Panc1 (cell line): Measurements from ENCODE around the gene VSNL1. TPM values are rescaled to one million over a fixed set of nuclear protein-coding genes. Genes with fewer than 3 reads are reported as not detected.

Experiments
- ATAC-seq: fragments of 200-7000 bp; cut with Tn5 transposase; 2 replicates; pipeline ENCODE4 v1.9.1; 2020; ENCODE audit warnings: mild to moderate bottlenecking, moderate library complexity
- BruUV-seq: library from RNA; stranded (reverse); fragments of 400-500 nt; replicated peaks from 2 replicates; lab custom pipeline; 2021; lab: Mats Ljungman, UMichigan
- CTCF ChIA-PET: fragments of 300-600 bp; sonication (Branson Sonifier 250); formaldehyde crosslinking; loops from one replicate; lab custom pipeline; 2022; ENCODE audit warnings: antibody characterized with exemption; lab: Charles Lee
- POLR2A ChIA-PET: fragments of 300-600 bp; sonication (Branson Sonifier 250); formaldehyde crosslinking; loops from one replicate; lab custom pipeline; 2022; ENCODE audit warnings: antibody characterized with exemption; lab: Charles Lee
- DNase-seq: peaks from one replicate; pipeline ENCODE4 v3.0.0-alpha.2; 2010; ENCODE audit warnings: low read depth, low spot score
- H3K27ac ChIP-seq: 2 replicates; pipeline ENCODE4 v1.5.1; 2011; ENCODE audit warnings: mild to moderate bottlenecking, low read length, inconsistent platforms
- H3K27me3 ChIP-seq: fragments of 200-500 bp; sonication (Bioruptor generic); 2 replicates; pipeline ENCODE4 v1.6.0; 2014; ENCODE audit warnings: low read length, inconsistent platforms; ENCODE audit not compliant: control insufficient read depth, insufficient read depth
- H3K36me3 ChIP-seq: fragments of 200-500 bp; sonication (Bioruptor generic); 2 replicates; pipeline ENCODE4 v1.5.1; 2014; ENCODE audit warnings: inconsistent platforms, mild to moderate bottlenecking, low read length, moderate library complexity; ENCODE audit not compliant: control insufficient read depth, insufficient read depth
- H3K4me1 ChIP-seq: 2 replicates; pipeline ENCODE4 v1.5.1; 2011; ENCODE audit warnings: inconsistent platforms, mild to moderate bottlenecking, low read length, moderate library complexity; ENCODE audit not compliant: control insufficient read depth, insufficient read depth
- H3K4me3 ChIP-seq, 2 experiments: 2 replicates each; pipeline ENCODE4 v1.5.1; 2011 to 2012; ENCODE audit warnings: low read depth in 2 of 2, low read length in 2 of 2, mild to moderate bottlenecking in 2 of 2, inconsistent platforms in 1 of 2, moderate library complexity in 1 of 2
- H3K9me3 ChIP-seq: fragments of 200-500 bp; sonication (Bioruptor generic); 2 replicates; pipeline ENCODE4 v1.5.1; 2014; ENCODE audit warnings: low read depth, mild to moderate bottlenecking, inconsistent platforms, low read length, moderate library complexity; ENCODE audit not compliant: control insufficient read depth, insufficient read depth
- CTCF ChIP-seq: fragments of 450-650 bp; IDR thresholded peaks from 2 replicates; pipeline ENCODE4 v1.5.1; 2017; ENCODE audit warnings: mild to moderate bottlenecking
- POLR2AphosphoS5 ChIP-seq: IDR thresholded peaks from 2 replicates; pipeline ENCODE4 v1.6.1; 2012; ENCODE audit warnings: mild to moderate bottlenecking, low read depth, low read length, moderate library complexity
- SIN3A ChIP-seq: IDR thresholded peaks from 2 replicates; pipeline ENCODE4 v1.6.1; 2012; ENCODE audit warnings: low read depth, mild to moderate bottlenecking, low read length, moderate library complexity, borderline replicate concordance; ENCODE audit not compliant: insufficient read depth
- TCF7L2 ChIP-seq: IDR thresholded peaks from 2 replicates; pipeline ENCODE4 v1.6.1; 2011; ENCODE audit warnings: mild to moderate bottlenecking, low read depth, low read length, inconsistent platforms
- in situ Hi-C: cut with HindIII; loops from 2 replicates; pipeline ENCODE4 v1.10.0; 2016; ENCODE audit warnings: low sequenced_read_pairs, low pct_unique_long_range_greater_than_20kb
- intact Hi-C: fragments of 100-400 bp; cut with micrococcal nuclease; formaldehyde crosslinking; loops from one replicate; pipeline ENCODE4 v1.10.0; 2022; ENCODE audit not compliant: unreplicated experiment
- total RNA-seq: library from RNA; stranded (reverse); gene quantifications from one replicate; pipeline ENCODE4 v1.2.1, GENCODE V29; 2021; ENCODE audit not compliant: unreplicated experiment
- TF ChIP-seq, protein P1 (sequence below), 2 experiments: IDR thresholded peaks; 2 replicates each; pipeline ENCODE4 v1.6.1; 2011 to 2012; ENCODE audit warnings: low read depth in 2 of 2, control low read depth in 1 of 2, low read length in 1 of 2, mild to moderate bottlenecking in 1 of 2, moderate library complexity in 1 of 2; ENCODE audit not compliant: insufficient read depth in 1 of 2

Gene VSNL1
- total RNA-seq, 1 experiment from 2014 or later = not detected

- ATAC-seq = no peak
- TF ChIP-seq POLR2AphosphoS5 (no peak), CTCF (no peak), SIN3A (no peak), TCF7L2 (no peak)
- TF ChIP-seq, protein P1, sequence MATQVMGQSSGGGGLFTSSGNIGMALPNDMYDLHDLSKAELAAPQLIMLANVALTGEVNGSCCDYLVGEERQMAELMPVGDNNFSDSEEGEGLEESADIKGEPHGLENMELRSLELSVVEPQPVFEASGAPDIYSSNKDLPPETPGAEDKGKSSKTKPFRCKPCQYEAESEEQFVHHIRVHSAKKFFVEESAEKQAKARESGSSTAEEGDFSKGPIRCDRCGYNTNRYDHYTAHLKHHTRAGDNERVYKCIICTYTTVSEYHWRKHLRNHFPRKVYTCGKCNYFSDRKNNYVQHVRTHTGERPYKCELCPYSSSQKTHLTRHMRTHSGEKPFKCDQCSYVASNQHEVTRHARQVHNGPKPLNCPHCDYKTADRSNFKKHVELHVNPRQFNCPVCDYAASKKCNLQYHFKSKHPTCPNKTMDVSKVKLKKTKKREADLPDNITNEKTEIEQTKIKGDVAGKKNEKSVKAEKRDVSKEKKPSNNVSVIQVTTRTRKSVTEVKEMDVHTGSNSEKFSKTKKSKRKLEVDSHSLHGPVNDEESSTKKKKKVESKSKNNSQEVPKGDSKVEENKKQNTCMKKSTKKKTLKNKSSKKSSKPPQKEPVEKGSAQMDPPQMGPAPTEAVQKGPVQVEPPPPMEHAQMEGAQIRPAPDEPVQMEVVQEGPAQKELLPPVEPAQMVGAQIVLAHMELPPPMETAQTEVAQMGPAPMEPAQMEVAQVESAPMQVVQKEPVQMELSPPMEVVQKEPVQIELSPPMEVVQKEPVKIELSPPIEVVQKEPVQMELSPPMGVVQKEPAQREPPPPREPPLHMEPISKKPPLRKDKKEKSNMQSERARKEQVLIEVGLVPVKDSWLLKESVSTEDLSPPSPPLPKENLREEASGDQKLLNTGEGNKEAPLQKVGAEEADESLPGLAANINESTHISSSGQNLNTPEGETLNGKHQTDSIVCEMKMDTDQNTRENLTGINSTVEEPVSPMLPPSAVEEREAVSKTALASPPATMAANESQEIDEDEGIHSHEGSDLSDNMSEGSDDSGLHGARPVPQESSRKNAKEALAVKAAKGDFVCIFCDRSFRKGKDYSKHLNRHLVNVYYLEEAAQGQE (IDR thresholded peaks at IDR 0.05; ENCODE audit: insufficient read depth in 1 of 2, low read depth in 2 of 2, low read length in 1 of 2) = no peak
- Histone ChIP-seq H3K9me3 (no peaks in the 10 kb centered on the region), H3K36me3 (no peaks in the 10 kb centered on the region), H3K27ac (no peak overlapping the region), H3K27me3 (no peaks in the 10 kb centered on the region), H3K4me1 (no peaks in the 10 kb centered on the region), H3K4me3 (no peak overlapping the region)
- no peak for DNase-seq
- POLR2A ChIA-PET = no interaction called here
- in situ Hi-C loops = no loop called here
- BruUV-seq = no TSS peak
- CTCF ChIA-PET = no interaction called here
- intact Hi-C loops = no loop called here
Observed at GRCh38 chr2:17628349-17629261, 88.1 kb downstream of the VSNL1 start.

DNA sequence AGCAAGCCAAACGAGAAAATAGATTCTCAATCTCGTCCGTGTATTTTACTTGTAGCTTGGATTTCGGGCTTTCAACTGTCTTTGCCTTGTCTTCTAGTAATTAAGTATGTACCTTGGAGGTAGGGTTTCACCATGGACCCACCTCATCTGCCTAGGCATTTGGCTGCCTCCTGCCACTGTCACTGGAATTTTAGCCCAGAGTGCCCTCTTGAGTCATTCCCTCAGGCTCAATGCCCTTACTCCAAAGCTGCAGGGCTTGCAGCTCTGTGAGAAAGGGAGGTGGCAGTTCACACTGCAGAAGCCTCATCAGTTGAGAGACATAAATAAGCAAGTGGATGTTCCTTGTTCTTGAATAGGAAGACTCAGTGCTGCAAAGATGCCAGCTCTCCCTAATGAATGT is 89.6 kb downstream of the VSNL1 start:
- ATAC-seq (no peak), DNase-seq (no peak)
- Histone ChIP-seq H3K4me1 (no peaks in the 10 kb centered on the region), H3K4me3 (no peak overlapping the region), H3K36me3 (no peaks in the 10 kb centered on the region), H3K27ac (no peak overlapping the region), H3K27me3 (no peaks in the 10 kb centered on the region), H3K9me3 (no peaks in the 10 kb centered on the region)
- intact Hi-C loops (no loop called here), in situ Hi-C loops (no loop called here)
- POLR2A ChIA-PET = no interaction called here
- CTCF ChIA-PET = no interaction called here
- no TSS peak for BruUV-seq
- no peak for TF ChIP-seq CTCF
